ENCODE data around the gene IQSEC1. TPM values are rescaled to one million over a fixed set of nuclear protein-coding genes. Genes with fewer than 3 reads are reported as not detected.

The IQSEC1 gene
- total and polyA plus RNA-seq, 7 donors = 2.5 to 39.1 (median 23.9) TPM

GRCh38 chr3:12979947-12980487 lies 93.2 kb downstream of the IQSEC1 start:
- no peaks in the 10 kb centered on the region for H3K9me3 ChIP-seq
- no peaks in the 10 kb centered on the region for H3K27me3 ChIP-seq
- peaks cover 0 to 5% (median 0%) of the 10 kb centered on the region in 4 donors for H3K4me1 ChIP-seq
- no peaks in the 10 kb centered on the region for H3K36me3 ChIP-seq
- DNase-seq = no peak
- intact Hi-C loops (cut with DNase I) = no loop called here
- TF ChIP-seq EP300 (IDR thresholded peaks at IDR 0.05) (no peak), POLR2A (IDR thresholded peaks at IDR 0.05) (no peak), CTCF (IDR thresholded peaks at IDR 0.05) (no peak), POLR2AphosphoS5 (IDR thresholded peaks at IDR 0.05) (no peak)
- 85 to 90% methylated on average over 4 of the region's 4 CpGs for WGBS, 2 donors
- no peak overlapping the region for H3K4me3 ChIP-seq
- no peak overlapping the region for H3K27ac ChIP-seq

GRCh38 chr3:12979151-12979946 lies 93.9 kb downstream of the IQSEC1 start:
- H3K27ac ChIP-seq = no peak overlapping the region
- H3K4me1 ChIP-seq = peaks cover 0 to 5% (median 0%) of the 10 kb centered on the region in 4 donors
- DNase-seq = no peak
- intact Hi-C loops (cut with DNase I) = no loop called here
- H3K27me3 ChIP-seq = no peaks in the 10 kb centered on the region
- no peaks in the 10 kb centered on the region for H3K9me3 ChIP-seq
- H3K4me3 ChIP-seq = no peak overlapping the region
- WGBS, 2 donors = 45 to 82% methylated on average over 20 of the region's 20 CpGs
- no peaks in the 10 kb centered on the region for H3K36me3 ChIP-seq
- TF ChIP-seq EP300 (IDR thresholded peaks at IDR 0.05) = no peak
- TF ChIP-seq POLR2A (IDR thresholded peaks at IDR 0.05) = no peak
- no peak for TF ChIP-seq CTCF (IDR thresholded peaks at IDR 0.05)
- TF ChIP-seq POLR2AphosphoS5 (IDR thresholded peaks at IDR 0.05) = no peak

GRCh38 chr3:12978682-12979081 lies 94.5 kb downstream of the IQSEC1 start:
- no peaks in the 10 kb centered on the region for H3K4me1 ChIP-seq
- no peaks in the 10 kb centered on the region for H3K27me3 ChIP-seq
- H3K36me3 ChIP-seq = no peaks in the 10 kb centered on the region
- no peaks in the 10 kb centered on the region for H3K9me3 ChIP-seq
- no peak for TF ChIP-seq EP300 (IDR thresholded peaks at IDR 0.05)
- no peak for TF ChIP-seq CTCF (IDR thresholded peaks at IDR 0.05)
- no peak for TF ChIP-seq POLR2A (IDR thresholded peaks at IDR 0.05)
- TF ChIP-seq POLR2AphosphoS5 (IDR thresholded peaks at IDR 0.05) = no peak
- 69 to 86% methylated on average over 4 of the region's 4 CpGs for WGBS, 2 donors
- H3K27ac ChIP-seq = no peak overlapping the region
- intact Hi-C loops (cut with DNase I) = no loop called here
- no peak for DNase-seq
- H3K4me3 ChIP-seq = no peak overlapping the region

- WGBS, 2 donors = 89 to 91% methylated on average over 10 of the region's 10 CpGs
- Histone ChIP-seq H3K27ac (no peak overlapping the region), H3K27me3 (no peaks in the 10 kb centered on the region), H3K4me1 (no peaks in the 10 kb centered on the region), H3K4me3 (no peak overlapping the region), H3K9me3 (no peaks in the 10 kb centered on the region), H3K36me3 (no peaks in the 10 kb centered on the region)
- no peak for DNase-seq
- intact Hi-C loops (cut with DNase I) = no loop called here
- TF ChIP-seq POLR2AphosphoS5 (IDR thresholded peaks at IDR 0.05) (no peak), EP300 (IDR thresholded peaks at IDR 0.05) (no peak), CTCF (IDR thresholded peaks at IDR 0.05) (no peak), POLR2A (IDR thresholded peaks at IDR 0.05) (no peak)
Measured at GRCh38 chr3:12977117-12977808, 96.0 kb downstream of the IQSEC1 start.

Measured in sigmoid colon (tissue), 7 donors.